ENCODE data around the gene UGT1A4.

Gene UGT1A4

DNA sequence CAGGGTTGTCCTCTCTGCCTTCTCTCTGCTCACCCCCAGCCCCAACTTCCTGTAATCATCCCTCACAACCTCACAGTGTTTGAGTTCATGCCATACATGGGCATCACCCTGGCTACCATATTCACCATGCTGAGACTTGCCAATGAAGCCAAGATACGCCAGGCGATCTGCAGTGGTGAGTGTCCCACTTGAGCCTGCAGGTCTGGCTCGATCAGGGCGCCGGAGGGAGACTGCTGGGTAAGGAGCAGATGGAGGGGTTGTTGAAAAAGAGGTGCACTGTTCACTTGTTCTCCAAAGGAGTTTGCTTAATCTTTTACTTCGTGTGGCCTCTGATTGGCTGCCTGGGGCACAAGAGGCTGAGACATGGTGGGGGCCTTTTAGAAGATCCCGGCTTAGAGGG is 74.2 kb downstream of the UGT1A4 start:
- no peak for DNase-seq

DNA sequence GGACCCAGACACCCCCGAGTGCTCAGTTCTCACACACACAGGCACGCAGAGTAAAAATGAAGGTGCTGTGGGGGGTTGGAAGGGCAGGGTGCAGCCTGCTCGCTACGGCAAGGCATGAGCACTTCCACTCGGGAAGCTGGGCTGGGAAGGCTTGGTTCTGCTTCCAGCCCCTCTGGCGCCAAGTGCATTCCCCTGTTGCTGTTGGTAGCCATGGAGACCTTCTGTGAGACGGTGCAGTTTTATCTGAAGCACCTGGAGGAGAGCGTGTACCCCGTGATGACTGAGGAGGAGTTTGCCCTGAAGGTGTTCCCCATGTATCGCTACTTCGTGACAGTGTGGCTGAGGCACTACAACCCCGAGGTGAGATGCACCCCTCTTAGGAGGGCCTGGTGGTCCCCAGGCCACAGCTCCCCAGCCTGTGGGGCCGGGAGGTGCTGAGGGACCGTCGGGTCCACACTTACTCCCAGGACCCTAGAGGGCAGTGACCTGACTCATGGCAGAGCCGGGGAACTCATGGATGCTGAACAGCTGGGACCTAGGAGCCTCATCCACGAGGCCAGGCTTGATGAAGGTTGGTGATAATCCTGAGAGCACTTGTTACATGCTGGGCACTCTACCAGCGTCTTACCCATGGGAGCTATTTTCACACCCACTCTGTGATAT is 75.1 kb downstream of the UGT1A4 start:
- DNase-seq: no peak

DNA sequence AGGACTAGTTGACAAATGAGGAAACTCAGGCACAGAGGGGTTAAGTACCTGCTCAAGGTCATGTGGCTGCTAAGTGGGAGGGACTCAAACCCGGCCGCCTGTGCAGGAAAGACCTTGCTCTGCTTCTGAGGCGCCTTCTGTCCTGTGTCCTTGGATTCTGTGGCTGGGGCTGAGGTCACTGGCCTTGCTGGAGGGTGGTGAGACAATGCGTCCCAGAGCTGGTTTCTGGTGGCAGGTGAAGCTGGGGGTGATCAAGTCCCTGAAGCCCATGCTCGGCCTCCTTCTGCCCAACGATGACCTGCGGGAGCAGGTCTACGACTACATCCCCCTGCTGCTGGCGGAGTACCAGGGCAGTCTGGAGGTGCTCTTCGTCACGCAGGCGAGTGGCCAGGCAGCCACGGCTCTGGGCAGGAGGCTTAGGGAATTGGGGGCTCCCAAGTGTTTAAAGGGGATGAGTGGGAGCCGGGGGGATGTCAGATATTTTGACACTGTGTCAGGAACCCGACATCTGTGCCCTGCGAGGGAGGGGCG is 75.7 kb downstream of the UGT1A4 start:
- DNase-seq: no peak

DNA sequence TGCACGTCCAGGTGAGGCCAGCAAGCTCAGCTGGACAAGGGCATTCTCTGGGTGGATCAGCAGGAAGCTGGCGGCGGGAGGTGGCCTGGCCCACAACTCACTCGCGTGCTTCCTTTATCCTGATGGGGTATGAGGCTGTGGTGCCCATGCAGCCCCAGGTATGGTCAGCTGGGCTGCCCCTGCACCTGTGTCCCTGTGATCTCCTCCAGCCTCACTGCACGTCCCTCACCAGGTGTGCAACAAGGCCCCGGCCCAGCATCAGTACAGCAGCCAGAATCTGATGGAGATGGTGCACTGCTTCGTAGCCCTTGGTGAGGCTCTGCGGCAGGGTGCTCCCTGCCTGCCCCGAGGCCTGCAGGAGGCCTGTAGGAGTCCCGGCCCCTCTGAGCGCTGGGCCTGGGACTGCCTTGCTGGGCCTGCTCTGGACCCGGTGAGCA is 77.2 kb downstream of the UGT1A4 start:
- DNase-seq: no peak

DNA sequence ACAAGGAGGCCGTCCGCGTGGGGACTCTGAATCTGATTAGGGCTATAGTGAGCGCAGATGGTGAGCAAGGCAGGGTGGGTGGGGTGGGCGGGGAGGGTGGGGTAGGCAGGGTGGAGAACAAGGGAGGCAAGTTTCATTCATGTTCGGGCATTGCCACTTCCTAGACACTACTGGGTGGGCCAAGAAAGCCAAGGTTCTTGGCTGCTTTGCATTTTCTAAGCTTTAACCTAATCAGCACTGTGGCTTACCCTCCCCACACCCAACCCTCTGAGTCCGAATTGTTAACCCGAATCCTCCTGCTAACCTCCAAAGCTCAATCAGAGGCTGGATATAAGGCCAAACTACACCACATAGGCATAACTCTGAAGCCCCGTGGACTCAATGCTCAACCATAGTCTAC is 77.7 kb downstream of the UGT1A4 start:
- no peak for DNase-seq

DNA sequence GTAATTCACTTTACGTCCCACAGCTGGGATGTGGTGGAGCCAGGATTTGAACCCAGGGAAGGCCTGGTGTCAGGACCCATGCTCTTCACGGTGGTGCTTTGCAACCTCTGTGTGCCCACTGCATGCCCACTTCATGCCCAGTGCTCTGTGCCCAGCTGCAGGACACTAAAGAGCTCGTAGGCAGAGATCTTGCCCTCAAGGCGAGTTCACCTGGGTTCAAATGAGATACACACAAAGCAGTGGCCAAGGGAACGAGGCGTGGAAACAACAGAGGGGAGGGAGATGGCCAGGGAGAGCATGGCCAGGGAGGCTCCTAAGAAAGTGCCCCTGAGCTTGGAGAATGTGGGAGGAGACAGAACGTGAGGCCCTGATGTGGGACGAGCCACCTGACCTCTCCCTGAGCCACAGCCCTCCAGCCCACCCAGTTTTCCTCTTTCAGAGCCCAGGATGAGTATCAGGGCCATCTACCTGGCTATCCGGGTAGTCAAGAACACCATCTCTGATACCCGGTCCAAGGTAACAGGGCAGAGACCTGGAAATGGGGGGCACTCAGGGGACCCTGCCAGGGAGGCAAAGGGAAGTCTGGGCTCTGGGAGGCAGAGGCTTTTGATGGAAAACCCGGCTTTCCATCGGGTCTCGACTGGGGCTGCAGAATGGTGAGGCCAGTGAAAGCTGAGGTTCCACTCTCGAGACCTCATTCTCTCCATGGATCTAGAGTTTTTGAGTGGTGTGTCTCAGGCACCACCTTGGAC is 80.0 kb downstream of the UGT1A4 start:
- DNase-seq: no peak

DNA sequence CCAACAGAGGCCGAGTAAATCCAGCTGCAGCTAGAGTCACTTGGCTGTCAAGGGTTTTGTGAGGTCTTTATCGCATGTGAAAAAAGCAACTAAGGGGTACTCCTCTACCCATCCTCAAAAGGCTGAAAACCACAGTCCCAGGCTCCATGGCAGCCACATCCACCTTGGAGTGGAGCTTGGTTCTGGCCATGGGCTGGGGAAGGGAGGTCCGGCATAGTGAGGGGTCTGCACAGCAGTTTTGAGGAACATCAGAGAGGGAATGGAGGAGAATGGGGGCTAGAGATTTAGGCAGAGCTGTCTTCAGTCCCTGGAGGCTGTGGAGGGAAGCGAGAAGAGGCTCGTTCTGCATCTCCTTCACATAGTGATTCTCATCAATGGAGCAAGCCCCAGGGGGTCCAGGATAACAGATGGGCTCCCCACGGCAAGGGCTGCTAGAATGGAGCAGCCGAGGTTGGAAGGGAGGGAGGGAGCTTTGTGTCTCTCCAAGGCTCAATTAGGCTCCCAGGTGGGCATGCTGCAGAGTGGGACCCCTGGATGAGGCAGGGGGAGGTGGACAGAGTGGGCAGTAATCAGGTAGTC is 80.6 kb downstream of the UGT1A4 start:
- DNase-seq: no peak

DNA sequence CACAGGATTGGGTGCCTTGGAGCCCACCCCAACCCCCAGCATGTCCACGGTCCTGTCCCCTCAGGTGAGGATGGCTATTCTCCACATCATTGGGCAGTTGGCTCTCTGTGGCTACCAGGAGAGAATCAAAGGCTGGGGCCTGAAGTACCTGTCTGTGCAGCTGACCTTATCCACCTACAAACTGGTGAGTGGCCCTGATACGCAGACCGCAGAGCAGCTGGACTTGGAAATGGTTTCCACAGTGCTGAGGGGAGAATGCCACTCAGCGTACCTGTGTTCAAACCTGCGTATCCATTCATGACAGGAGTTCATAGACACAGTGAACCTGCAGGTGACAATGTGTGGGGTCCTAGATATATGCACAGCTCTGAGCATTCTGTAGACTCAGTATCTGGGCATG is 81.2 kb downstream of the UGT1A4 start:
- DNase-seq: no peak

DNA sequence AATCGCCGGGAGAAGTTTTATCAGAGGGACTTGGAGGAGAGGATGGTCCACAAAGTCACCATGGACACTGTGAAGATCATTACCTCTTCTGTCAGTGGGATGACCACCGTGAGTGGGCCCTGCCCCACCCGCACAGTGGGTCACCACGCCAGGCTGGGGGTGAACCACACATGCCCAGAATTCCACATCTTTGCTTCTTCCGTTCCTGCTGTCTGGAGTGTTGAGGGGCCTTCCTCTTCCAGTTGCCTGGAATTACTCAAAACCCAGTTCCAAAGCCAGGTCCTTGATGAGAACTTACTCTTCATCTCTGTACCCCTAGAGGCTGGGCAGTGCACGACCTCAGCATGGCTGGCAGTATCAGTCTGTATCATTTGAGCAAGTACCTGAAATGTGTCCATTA is 81.7 kb downstream of the UGT1A4 start:
- DNase-seq: no peak

DNA sequence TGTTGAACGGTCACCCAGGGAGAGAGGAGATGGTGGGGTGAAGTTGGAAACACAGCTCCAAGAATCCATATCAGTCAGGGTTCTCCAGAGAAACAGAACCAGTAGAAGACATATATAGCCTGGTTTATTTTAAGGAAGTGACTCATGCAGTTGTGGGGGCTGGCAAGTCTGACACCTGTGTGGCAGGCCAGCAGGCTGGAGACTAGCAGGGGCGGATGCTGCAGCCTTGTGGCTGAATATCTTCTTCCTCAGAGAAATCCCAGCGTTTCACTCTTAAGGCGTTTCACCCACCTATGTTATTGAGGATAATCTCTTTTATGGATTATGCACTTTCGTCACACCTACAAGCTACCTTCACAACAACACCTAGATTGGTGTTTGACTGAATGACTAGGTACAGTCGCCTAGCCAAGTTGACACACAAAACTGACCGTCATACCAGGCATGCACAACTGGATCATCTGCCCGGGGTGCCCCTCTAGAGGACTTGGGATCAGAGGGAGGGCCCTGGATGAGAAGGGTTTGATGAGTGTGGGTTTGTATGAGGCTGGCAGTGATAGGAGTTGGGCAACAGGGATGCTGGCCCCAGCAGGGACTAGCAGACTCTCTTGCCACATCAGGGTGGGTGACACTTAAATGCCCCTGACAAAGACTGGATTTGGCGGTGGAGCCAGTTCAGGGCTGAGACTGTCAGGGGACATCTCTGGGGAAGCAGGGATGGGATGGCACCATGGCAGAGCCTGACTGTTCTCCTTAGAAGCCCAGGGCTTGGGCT is 83.0 kb downstream of the UGT1A4 start:
- no peak for DNase-seq

DNA sequence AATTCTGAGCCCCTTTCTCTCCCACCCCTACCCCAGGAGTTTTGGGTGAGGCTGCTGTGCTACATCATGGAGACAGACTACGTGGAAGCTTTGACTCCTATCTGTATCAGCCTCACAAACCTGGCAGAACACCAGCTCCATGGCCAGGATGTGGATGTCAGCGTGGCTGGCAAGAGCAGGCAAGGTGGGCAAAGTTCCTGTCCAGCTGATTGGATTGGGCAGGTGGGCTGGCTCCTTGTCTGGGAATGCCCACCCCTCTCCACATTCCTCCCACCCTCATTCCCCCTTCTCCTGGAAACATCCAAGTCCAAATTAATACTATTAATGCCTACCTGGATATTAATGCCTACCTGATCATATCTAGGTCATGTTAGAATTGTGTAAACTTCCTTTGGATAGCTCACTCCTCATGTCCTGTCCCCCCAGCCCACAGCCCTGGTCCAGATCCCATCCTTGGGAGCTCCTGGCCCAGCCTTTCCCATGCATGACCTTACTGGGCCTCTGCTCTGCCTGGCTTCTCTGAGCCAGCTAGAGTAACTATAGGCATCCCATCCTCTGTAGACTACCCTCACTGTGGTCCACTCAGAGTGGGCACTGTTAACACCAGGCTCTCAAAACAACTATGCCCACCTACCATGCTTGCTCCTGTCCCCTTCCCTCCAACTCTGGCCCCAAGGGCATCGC is 83.7 kb downstream of the UGT1A4 start:
- DNase-seq: no peak

DNA sequence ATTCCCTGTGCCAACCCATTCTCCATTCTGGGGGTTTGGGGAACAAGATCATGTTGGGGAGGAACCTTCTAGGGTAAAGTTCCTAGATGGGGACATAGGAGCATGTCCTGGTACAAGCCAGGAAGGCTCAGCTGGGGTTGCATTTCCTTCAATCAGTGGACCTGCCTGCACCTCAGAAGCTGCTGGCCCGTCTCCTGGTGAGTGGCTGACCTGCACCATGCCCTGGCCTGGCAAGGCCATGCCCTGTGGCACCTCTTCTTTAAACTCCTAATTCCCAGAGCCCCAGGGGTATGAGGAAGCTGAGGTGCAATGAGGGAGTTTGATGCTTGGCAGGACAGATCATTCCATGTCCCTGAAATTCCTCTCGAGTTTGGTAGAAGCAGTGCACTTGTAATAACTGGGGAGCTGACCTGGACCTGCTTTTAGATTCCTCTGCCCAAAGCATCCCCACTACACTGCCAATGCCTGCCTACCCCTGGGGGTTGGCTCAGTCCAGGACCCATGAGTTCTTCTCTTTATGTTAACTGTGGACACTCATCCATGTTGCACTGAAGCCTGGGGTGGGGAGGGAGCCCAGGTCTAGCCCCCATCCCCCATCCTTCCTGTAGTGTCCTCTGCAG is 84.9 kb downstream of the UGT1A4 start:
- DNase-seq: no peak

DNA sequence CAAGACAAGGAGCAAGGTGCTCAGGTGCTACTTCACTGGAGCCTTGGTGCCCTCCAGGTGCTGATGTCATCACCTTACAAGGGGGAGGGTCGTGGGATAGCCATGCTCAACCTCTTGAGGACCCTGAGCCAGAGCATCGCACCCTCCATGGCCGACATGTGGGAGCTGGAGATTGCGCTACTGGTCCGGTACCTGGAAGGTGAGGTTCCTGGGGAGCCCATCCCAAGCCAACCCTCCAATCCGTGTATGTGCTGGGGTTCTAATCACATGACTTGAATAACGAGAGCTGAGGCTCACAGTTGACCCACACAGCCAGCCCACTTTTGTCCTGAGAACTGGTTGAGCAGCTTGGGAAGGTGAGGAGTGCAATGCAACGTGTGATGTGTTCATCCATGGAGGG is 85.5 kb downstream of the UGT1A4 start:
- DNase-seq: no peak

DNA sequence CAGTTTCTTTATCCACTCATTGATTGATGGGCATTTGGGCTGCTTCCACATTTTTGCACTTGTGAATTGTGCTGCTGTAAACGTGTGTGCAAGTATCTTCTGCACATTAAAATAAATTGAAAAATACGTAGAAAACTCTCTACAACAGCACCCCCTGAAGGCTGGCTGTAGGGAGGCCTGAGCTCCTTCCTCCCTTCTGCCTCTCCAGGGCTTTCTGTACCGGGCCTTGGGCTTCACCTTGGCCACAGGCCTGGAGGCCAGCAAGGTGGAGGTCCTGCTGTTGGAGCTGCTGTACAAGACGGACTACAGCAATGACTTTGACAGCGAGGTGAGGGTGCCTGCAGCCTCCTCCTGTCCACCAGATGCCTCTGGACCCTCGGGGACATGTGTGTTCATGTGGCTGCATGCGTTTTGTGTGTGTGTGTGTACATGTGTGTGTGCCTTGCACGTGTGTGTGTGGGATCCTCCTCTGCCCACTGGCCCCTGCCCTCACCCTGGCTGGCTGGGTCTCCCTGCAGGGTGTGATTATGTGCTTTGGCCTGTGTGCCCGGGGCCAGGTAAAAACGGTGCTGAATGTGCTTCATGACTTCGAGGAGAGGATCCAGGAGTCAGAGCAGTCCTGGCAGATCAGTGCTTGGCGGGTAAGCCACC is 88.8 kb downstream of the UGT1A4 start:
- no peak for DNase-seq

DNA sequence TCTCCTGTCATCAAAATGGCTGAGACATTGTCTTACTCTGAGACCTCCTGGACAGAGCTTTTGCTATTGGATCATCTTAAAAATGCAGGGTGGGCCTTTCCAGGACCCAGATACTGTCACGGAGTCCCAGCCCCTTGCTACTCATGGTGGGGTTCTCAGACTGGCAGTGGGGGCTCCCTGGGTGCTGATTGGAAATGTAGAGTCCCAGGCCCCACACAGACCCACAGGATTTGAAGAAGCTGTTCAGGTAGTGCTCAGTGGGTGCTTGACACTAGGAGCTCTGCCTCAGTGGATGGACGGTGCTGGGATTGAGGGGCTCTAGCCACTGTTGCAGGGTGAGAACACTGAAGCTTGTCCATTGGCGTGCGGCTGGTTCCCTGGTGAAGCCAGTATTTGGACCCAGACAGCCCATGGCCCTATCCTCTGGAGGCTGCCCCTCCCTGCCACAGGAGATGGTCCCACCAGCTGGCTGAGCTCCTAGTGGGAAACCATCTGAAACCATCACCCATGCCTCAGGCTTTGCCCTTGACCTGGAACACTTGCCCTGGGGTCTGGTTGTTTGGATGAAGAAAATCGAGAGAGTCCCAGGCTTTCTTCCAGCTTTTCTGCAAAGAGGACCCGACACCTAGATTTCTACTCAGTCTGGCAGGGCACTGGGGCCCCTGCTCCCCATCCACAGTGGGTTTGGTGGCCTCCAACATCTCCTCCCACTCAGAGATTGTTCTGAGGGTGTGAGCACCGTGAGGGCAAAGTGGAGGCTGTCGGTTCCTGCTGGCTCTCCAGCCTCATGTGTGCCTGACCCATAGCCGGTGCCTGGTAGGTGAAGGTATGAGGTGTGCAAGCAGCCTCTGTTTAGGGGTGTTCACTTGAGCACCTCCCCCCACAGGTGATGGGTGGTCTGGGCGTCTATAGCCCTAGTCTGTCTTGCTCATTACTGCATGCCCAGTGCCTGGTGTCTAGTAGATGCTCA is 89.7 kb downstream of the UGT1A4 start:
- DNase-seq: no peak

DNA sequence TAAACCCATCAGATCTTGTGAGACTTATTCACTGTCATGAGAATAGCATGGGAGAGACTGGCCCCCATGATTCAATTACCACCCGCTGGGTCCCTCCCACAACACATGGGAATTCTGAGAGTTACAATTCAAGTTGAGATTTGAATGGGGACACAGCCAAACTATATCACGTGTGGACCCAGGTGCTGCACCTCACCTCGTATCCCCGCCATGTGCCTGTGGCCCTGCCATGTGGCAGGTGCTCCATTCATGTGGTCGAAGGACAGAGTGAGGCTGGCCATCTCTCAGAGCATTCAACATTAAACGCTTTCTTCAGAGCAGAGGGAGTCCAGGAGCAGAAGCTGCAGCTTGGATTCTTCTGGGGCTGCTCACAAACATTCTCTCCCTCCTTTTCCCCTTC is 91.8 kb downstream of the UGT1A4 start:
- DNase-seq: no peak

DNA sequence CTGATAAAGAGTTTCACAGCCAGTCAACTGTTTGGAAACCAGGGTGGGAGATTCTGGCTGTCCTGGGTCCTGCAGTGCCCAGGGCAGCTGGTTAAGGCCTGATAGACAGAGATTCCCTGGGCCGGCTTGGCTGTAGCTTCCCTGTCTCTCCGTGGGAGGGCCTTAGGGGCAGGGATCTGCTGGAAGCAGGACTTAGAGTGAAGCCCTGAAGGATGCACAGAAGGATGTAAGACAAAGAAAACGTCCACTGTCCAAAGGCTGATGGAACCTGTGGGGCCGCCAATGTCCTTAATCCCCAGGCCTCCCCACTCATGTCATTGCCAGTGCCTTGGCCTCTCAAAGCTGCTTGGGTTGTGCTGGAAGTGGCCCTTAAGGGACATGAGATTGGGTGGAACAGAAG is 92.6 kb downstream of the UGT1A4 start:
- no peak for DNase-seq

DNA sequence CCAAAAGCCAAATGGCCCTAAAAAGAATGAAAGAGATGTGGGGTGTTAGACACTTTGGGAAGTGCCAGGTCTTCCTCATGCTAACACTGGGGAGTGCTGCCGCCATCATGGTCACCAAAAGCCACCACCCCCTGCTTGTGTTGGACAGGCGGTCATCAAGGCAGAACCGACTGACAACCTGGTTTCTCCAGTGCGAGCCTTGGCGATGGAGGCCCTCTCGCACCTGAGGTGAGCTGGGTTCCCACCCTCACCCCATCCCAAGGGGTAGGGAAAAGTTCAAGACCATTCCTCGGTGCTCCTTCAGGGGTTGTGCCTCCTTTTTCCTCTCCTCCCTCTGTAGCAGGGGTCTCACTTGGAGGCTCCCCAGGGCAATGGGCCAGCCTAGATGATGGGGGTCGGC is 93.2 kb downstream of the UGT1A4 start:
- DNase-seq: no peak

DNA sequence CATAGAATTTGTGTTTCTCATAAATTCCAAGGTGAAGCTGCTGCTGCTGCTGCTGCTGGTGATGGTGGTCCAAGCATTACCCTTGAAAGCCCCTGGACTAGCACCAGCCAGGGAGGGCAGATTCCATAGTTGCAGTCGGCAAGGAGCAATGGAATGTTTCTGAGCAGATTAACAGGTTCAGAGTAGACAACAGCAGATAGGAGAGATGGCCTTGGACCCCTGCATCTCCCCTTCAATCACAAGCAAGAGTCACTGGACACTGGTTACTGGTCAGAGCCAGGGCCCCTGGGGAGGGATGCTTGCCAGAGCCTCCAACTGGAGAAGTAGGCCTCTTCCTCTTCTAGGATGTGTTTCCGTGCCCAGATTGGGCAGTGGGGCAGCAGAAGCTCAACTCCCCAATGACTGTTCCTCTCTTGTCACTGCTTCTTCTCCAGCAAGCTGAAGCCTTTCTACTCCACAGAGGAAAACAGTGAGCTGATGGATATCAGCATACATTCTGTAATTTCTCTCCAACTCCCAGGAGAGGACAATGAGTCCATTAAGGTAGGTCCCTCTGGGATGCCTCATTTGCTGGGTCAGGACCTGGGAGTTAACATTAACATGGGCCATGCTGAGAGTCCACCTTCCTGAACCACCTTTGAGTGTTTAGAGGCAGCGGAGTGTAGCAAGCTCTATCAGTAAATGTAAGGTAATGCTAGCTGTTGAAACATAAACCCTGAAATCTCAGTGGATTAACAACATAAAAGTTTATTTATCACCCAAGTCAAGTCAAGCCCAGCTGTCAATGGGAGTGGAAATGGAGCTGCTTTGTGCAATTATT is 94.9 kb downstream of the UGT1A4 start:
- DNase-seq: no peak

Data from activated CD4-positive, alpha-beta T cell treated with anti-CD3 and anti-CD28 coated beads, Interleukin-2, amount 50 U/mL, for 48 hours (primary cell).